Measurements from ENCODE around the gene CEACAM19. TPM values are rescaled to one million over a fixed set of nuclear protein-coding genes. Genes with fewer than 3 reads are reported as not detected.
"Not testable (repeated sequence)": the region's sequence is repeated elsewhere in the genome, so short reads cannot be mapped to it uniquely, and the experiment has no call there.

CEACAM19 gene
- total RNA-seq, 1 donor from 2014 or later: 4.2 TPM

DNA sequence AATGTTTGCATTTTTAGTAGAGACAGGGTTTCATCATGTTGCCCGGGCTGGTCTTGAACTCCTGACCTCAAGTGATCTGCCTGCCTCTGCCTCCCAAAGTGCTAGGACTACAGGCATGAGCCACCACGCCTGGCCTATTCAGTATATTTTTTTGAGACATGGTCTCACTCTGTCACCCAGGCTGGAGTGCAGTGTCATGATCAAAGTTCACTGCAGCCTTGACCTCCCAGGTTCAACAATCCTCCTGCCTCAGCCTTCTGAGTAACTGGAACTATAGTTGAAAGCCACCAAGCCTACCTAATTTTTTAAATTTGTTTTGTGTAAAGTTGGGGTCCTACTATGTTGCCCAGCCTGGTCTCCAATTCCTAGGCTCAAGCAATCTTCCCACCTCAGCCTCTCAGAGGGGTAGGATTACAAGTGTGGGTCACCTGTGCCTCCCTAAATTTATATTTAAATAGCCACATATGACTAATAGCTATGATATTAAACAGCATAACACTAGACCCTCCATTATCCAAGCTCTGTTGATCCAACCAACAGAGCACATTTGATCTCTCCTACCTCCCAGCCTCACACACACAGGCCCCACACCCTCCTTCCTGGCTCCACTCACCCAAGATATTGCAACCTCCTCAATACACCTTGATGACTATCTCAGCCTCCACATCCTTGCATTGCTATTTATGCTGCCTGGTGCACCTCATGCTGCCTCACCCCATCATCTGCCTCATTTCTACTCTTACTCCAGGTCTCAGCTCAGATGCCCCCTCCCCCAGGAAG lies 2.1 kb upstream of the CEACAM19 start:
- ATAC-seq: no peak
- DNase-seq: no peak
- intact Hi-C loops (cut with micrococcal nuclease): no loop called here

DNA sequence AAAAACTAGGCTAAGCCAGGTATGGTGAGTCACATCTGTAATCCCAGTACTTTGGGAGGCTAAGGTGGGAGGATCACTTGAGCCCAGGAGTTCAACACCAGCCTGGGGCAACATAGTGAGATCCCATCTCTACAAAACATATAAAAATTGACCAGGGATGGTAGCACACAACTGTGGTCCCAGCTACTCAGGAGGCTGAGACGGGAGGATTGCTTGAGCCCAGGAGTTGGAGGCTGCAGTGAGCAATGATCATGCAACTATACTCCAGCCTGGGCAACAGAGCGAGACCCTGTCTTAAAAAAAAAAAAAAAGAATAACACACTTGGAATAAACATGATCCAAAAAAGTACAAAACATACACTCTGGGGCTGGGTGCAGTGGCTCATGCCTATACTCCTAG lies 1.3 kb upstream of the CEACAM19 start:
- DNase-seq, ATAC-seq: not testable (repeated sequence)

DNA sequence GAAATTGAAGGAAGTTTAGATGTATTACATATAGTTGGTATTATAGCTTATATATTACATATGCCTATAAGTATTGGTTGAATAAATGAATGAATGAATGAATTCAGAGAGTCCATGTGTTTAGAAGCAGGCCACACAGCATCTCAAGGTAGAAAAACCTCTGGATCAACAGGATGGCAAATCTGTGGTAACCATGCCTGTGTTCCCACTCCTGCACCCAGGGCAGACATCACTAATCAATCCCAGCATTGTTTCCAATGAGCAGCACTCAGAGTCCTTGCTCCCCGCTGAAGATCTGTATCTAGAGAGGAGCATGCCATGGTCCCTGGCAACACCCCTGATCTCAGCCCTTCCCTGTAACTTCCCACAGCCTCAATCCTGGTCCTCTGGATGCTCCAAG lies 944 bp downstream of the CEACAM19 start:
- intact Hi-C loops (cut with micrococcal nuclease): no loop called here
- DNase-seq (no peak), ATAC-seq (no peak)

More for the DNA sequence above, 1.3 kb upstream of the CEACAM19 start:
- intact Hi-C loops (cut with micrococcal nuclease): not testable (repeated sequence)

DNA sequence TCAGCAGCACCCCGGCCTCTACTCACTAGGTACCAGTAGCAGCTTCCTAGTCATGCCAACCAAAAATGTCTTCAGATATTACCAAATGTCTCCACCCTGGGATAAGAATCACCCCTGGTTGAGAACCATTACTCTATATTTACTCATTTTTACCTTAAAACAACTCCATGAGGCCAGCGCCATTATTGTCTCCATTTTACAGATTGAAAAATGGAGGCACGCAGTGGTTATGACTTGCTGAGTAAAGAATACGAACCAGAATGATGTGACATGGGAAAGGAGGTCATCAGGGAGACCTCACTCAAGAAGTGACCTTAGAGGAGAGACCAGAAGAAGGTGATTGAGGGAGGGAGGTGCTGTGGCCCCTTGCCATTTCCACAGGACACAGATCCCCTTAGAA lies 2.2 kb downstream of the CEACAM19 start:
- no peak for ATAC-seq
- no peak for DNase-seq
- intact Hi-C loops (cut with micrococcal nuclease): no loop called here

DNA sequence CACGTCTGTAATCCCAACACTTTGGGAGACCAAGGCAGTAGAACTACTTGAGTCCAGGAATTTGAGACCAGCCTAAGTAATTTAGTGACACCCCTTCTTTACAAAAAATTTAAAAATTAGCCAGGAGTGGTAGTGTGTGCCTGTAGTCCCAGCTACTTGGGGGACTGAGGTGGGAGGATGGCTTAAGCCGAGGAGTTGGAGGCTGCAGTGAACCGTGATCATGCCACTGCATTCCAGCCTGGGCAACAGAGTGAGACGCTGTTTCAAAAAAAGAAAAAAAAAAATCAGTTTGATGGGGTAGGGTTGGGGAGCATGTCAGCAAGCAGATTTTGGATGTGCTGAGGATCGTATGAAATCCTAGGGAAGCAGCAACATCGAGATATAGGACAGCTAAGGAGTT lies 4.2 kb downstream of the CEACAM19 start:
- DNase-seq (no peak), ATAC-seq (no peak)
- intact Hi-C loops (cut with micrococcal nuclease): no loop called here

DNA sequence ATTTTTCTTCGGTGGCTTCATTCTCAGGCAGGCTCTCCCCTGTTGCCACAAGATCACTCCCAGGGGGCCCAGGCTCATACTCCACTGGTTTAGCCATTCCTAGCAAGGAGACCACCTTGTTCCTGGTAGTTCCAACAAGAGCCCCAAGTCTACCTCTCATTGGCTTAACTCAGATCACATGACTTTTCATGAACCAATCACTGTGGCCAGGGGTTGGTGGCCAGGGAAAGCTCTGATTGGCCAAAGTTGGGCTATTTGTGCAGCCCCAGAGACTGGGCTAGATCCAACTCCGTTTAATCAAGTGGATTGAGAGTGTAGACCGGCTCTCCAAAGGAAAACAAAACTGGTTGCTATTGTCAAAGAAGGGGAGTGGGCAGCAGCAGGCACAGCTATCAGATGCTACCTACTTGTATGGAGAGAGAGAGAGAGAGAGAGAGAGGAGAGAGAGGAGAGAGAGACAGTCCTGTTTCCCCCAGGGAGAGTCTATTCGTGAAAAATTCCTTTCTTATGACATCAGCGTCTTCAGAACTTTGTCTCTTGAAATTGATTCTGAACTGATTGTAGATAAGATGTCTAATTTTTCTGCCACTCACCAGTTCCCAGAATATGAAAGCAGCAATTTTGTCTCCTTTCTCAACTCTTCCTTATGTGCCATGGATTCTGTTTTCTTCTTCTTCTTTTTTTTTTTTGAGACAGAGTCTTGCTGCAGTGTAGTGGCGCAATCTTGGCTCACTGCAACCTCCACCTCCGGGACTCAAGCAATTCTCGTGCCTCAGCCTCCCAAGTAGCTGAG lies 5.9 kb downstream of the CEACAM19 start:
- intact Hi-C loops (cut with micrococcal nuclease): no loop called here
- ATAC-seq (no peak), DNase-seq (no peak)

DNA sequence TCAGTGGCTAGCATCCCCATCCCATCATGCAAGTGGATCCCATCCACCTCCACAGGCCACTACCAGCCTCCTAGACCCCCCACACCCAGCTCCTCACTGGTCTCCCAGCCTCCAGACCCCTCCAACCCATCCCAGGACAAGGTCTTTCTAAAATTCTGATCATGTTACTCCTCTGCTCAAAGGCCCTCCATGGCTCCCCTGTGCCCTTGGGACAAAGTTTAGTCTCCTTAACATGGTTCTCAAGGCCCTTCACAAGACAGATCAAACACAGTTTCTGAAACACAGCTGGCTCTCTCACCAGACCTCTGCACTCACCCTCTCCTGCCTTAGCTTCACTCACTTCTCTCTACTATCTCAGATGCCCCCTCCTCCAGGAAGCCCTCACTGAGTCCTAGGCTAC lies 9.3 kb downstream of the CEACAM19 start:
- DNase-seq (no peak), ATAC-seq (no peak)
- intact Hi-C loops (cut with micrococcal nuclease): no loop called here

DNA sequence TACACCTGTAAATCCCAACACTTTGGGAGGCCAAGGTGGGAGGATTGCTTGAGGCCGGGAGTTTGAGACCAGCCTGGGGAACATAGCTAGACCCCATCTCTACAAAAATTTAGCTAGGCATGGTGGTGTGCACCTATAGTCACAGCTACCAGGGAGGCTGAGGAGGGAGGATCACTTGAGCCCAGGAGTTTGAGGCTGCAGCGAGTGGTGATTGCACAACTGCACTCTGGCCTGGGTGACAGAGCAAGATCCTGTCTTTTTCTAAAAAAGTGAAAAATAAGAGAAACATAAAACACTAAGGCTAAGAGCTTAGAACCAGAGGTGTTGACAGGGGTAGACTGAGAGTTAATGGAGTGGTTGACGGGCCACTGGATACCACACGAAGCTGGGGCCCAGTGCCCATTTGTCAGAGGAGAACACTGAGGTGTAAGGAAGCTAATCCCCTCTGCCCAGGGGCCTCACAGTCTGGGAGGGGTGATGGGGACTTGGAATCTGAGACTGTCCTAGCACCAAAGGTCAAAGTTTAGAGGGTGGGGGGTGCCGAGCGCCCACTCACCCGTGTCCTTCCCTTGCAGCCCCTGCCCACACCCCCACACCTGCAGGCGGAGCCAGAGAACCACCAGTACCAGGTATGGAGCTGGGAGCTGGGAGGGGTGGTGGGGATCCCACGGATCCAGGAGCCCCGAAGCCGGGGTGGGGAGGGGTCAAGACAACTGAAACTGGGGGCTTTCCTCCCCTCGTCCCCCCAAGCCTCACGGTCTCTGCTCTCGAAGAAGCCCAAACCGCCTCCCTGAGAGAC lies 10.9 kb downstream of the CEACAM19 start:
- DNase-seq (no peak), ATAC-seq (no peak)
- intact Hi-C loops (cut with micrococcal nuclease): no loop called here

DNA sequence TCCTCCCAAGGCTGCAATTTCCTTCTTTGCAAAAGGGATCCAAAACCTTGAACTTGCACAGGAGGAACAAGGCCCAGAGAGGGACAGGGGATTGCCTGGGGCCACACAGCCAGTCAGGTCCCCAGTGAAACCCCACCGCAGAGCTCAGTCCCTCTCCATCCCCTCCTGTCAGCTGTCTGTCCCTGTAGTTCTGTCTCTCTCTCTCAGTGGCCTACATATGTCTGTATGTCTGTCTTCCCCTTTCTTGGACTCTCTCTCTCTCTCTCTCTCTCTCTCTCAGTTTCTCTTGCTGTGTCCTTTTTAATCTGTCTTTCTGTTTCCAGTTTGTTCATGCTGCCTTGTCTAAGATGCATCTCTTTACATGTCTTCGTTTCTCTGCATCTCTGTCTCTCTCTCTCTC lies 11.5 kb downstream of the CEACAM19 start:
- no peak for ATAC-seq

DNA sequence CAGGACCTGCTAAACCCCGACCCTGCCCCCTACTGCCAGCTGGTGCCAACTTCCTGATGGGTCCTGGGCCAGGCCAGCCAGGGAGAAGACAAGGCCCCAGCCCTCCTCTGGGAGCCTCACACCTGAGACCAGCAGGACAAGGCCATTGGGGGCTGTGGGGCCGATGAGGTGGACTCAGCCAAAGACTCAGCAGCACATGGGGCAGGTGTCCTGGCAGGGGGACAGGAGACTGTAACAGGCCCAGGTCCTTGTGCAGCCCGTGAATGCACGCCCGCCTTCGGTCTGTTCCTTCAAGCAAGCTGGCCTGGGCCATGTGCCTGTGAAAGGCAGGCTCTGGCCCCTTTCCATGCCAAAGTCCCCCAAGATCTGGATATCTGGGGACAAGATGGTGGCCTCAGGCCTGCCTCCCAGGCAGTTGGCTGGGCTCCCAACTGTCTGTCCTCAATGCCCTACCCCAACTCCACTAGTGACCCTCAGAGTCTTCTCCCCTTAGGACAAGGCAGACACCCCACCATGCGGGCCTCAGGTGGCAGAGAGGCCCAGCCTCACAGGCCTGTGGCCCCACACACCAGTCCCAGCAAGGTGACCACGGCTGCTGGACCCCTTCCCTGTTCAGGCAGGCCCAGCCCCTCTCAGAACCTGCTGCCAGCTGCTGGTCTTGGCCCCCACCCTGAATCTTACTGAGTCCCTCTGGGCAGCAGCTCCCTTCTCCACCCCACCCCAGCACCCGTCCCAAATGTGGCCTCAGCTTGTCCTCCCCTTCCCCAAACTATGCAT lies 12.3 kb downstream of the CEACAM19 start:
- DNase-seq (no peak), ATAC-seq (no peak)
- intact Hi-C loops (cut with micrococcal nuclease): no loop called here

More for the DNA sequence above, 11.5 kb downstream of the CEACAM19 start:
- no peak for DNase-seq
- intact Hi-C loops (cut with micrococcal nuclease): no loop called here

DNA sequence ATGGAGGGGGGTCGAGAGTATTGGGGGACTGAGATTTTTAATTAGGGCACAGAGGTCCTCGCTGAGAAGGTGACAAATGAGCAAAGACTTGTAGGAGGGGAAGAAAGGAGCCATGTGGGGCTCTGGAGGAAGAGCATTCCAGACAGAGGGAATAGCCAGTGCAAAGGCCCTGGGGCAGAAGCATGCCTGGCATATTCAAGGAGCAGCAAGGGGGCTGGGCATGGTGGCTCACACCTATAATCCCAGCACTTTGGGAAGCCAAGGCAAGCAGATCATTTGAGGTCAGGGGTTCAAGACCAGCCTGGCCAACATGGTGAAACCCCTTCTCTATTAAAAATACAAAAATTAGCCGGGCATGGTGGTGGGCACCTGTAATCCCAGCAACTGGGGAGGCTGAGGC lies 13.1 kb downstream of the CEACAM19 start:
- DNase-seq; ATAC-seq; intact Hi-C loops (cut with micrococcal nuclease): not testable (repeated sequence)

DNA sequence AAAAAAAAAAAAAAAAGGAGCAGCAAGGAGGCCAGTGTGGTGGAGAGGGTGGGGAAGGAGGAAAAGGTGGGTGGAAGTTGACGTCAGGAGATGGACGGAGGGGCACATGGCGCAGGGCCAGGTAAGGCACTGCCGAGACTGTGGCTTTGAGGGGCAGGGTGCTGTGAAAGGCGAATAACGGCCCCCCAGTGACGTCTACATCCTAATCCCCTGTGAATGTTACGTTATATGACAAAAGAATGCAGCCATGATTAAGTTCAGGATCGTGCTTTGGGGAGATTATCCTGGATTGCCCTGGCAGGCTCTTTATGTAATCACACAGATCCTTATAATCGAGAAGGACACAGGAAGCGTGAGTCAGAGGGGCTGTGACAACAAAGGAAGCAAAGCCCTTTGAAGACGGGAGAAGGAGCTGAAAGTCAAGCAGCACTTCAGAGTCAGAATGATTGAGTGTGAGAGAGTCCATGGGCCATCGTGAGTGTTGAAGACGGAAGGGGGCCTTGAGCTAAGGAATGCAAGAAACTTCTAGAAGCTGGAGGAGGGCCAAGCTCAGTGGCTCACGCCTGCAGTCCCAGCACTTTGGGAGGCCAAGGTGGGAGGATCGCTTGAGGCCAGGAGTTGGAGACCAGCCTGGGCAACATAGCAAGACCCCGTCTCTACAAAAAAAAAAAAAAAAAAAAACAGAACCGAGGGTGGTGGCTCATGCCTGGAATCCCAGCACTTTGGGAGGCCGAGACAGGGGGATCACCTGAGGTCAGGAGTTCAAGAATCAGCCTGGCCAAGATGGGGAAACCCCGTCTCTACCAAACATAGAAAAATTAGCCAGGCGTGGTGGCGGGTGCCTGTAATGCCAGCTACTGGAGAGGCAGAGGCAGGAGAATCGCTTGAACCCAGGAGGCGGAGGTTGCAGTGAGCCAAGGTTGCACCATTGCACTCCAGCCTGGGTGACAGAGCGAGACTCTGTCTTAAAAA lies 13.9 kb downstream of the CEACAM19 start:
- ATAC-seq (peak; percentile 58), DNase-seq (no peak)
- intact Hi-C loops (cut with micrococcal nuclease): no loop called here

DNA sequence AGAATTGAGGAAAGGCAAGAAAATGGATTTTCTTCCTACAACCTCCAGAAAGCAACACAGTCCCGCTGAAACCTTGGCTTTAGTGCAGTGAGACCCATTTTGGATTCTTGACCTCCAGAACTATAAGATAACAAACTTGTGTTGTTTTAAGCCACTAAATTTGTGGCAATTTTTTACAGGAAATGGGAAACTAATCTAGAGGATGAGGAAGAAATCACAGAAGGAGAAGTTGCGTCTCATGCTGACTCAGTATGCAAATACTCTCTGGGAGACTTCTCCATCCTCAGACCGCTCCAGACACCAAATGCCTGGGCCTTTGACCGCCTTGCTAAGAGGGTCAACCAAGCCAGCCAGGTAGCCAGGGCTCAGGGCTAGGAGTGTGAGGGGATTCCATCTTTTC lies 14.6 kb downstream of the CEACAM19 start:
- ATAC-seq: no peak
- intact Hi-C loops (cut with micrococcal nuclease): no loop called here
- no peak for DNase-seq

DNA sequence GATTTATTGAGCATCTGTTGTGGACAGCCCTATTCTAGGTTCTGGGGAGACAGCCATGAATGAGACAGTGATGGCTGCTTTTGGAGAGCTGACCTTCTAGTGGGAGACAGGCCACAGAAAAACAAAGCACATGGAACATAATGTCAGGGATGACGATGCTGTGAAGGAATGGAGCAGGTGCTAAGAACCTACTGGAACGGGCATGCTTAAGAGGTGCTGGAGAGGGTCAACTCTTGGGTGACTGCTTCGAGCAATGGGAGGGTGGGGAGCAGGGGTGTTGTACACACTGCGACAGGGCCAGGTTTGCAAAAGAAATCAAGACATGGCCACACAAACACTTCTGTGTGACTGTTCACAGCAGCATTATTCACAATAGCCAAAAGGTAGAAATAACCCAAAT lies 15.6 kb downstream of the CEACAM19 start:
- intact Hi-C loops (cut with micrococcal nuclease): no loop called here
- no peak for ATAC-seq
- no peak for DNase-seq

DNA sequence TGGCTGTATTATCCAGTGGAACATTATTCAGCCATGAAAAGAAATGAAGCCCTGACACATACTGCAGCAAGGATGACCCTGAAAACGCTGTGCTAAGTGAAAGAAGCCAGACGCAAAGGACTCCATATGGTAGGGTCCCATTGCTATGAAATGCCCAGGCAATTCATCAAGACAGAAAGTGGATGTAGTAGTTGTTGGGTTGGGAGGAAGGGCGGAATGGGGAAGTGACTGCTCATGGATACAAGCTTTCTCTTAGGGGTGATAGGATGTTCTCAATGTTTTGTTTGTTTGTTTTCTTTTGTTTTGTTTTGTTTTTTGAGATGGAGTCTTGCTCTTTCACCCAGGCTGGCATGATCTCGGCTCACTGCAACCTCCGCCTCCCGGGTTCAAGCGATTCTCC lies 16.6 kb downstream of the CEACAM19 start:
- DNase-seq: no peak
- intact Hi-C loops (cut with micrococcal nuclease): no loop called here
- no peak for ATAC-seq

DNA sequence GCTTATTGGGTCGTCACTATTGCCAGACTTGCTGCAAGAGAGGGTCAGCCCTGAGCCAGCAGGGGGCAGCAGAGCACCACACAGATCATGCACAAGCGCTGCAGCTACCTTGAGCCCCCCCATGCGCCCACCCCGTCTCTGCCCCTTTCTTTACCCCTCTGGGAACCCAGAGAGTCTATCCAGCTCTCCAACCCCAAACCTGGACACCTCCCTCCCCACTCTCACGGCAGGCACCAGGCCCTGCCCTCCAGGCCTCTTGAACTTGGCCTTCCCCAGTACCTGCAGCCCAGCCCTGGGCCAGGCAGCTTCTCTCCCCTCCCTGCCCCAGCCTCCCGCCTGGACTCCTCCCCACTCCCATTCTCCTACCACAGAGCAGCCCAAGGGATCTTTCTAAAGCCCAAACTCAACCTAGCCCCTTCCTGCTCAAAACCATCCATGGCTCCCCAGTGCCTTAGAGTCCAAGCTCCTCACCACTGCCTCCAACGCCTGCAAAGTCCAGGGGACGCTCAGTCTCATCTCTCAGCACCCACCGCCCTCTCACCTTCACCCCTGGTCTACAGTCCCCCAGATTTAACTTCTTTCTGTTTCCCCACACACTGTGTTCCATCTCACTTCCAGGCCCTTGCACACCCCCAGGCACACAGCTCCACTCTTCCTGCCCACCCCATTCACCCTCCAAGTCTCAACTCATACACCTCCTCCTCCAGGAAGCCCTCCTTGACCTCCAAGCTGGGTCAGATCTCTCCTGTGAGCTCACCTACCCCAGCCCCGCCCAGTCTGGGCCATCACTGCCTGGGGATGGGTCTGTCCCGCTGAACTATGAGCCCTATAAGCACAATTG lies 18.2 kb downstream of the CEACAM19 start:
- ATAC-seq (peak; percentile 72), DNase-seq (peak; percentile 84)
- intact Hi-C loops (cut with micrococcal nuclease): no loop called here

DNA sequence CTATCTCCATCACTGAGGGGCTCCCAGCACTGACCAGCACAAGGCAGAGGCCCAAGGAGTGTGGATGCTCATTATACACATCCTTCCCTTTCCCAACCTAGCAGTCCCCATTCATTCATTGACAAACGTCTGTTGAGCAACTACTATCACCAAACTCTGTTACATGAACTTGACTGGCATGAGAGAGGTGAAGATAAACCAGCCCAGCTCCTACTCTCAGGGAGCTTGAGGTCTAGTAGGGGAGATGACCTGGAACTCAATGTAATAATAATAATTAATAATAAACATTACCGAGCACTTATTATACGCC lies 18.8 kb downstream of the CEACAM19 start:
- intact Hi-C loops (cut with micrococcal nuclease): no loop called here
- no peak for DNase-seq

More for the DNA sequence above, 18.8 kb downstream of the CEACAM19 start:
- ATAC-seq: no peak

All from left ventricle myocardium superior (tissue), 1 donor.